ENCODE results near the gene FCER2.

Gene FCER2

GRCh38 chr19:7733376-7733775 lies 31.4 kb upstream of the FCER2 start:
- no peak for DNase-seq (ENCODE audit: low read depth, low spot score)

GRCh38 chr19:7732045-7732444 lies 30.1 kb upstream of the FCER2 start, which contains the start of gene CLEC4G:
Gene CLEC4G, minus strand, starts transcription at chr19:7732110. Its CDS starts 8 bp downstream, at chr19:7732102.
- DNase-seq (ENCODE audit: low read depth, low spot score), result no peak

- DNase-seq (ENCODE audit: low read depth, low spot score), result no peak
These were observed 29.7 kb upstream of the FCER2 start for GRCh38 chr19:7731615-7732014.

GRCh38 chr19:7731218-7731595 lies 29.3 kb upstream of the FCER2 start:
- no peak for DNase-seq (ENCODE audit: low read depth, low spot score)

GRCh38 chr19:7730286-7731217 lies 28.6 kb upstream of the FCER2 start:
- no peak for DNase-seq (ENCODE audit: low read depth, low spot score)

- no peak for DNase-seq (ENCODE audit: low read depth, low spot score)
These were observed 27.9 kb upstream of the FCER2 start for GRCh38 chr19:7729831-7730285.

- no peak for DNase-seq (ENCODE audit: low read depth, low spot score)
These were observed 27.3 kb upstream of the FCER2 start for GRCh38 chr19:7729211-7729610.

- no peak for DNase-seq (ENCODE audit: low read depth, low spot score)
These were observed 23.9 kb upstream of the FCER2 start for GRCh38 chr19:7725791-7726190.

- no peak for DNase-seq (ENCODE audit: low read depth, low spot score)
These were observed 20.3 kb upstream of the FCER2 start for GRCh38 chr19:7722231-7722651.

GRCh38 chr19:7720351-7720750 lies 18.4 kb upstream of the FCER2 start:
- no peak for DNase-seq (ENCODE audit: low read depth, low spot score)

- DNase-seq (ENCODE audit: low read depth, low spot score), result no peak
These were observed 16.7 kb upstream of the FCER2 start for GRCh38 chr19:7718668-7719067.

- DNase-seq (ENCODE audit: low read depth, low spot score), result no peak
These were observed 14.8 kb upstream of the FCER2 start for GRCh38 chr19:7716762-7717161.

GRCh38 chr19:7715671-7716070 lies 13.7 kb upstream of the FCER2 start:
- DNase-seq (ENCODE audit: low read depth, low spot score), result no peak

GRCh38 chr19:7710616-7711015 lies 8.7 kb upstream of the FCER2 start:
- no peak for DNase-seq (ENCODE audit: low read depth, low spot score)

GRCh38 chr19:7709932-7710460 lies 8.1 kb upstream of the FCER2 start:
- no peak for DNase-seq (ENCODE audit: low read depth, low spot score)

- no peak for DNase-seq (ENCODE audit: low read depth, low spot score)
These were observed 5.1 kb upstream of the FCER2 start for GRCh38 chr19:7706955-7707456.

GRCh38 chr19:7706188-7706954 lies 4.4 kb upstream of the FCER2 start:
- DNase-seq (ENCODE audit: low read depth, low spot score), result no peak

GRCh38 chr19:7705387-7706187 lies 3.7 kb upstream of the FCER2 start:
- DNase-seq (ENCODE audit: low read depth, low spot score), result no peak

GRCh38 chr19:7704280-7705060 lies 2.5 kb upstream of the FCER2 start:
- no peak for DNase-seq (ENCODE audit: low read depth, low spot score)

- DNase-seq (ENCODE audit: low read depth, low spot score), result no peak
These were observed 1.4 kb upstream of the FCER2 start for GRCh38 chr19:7703332-7703731.

All from iPS DF 19.7 (cell line).